Measurements from ENCODE around the gene BANF1.

Gene BANF1

GRCh38 chr11:65965986-65966762 lies 36.1 kb upstream of the BANF1 start:
- H3K4me2 ChIP-seq, result no peak overlapping the region
- peaks cover 75% of the 10 kb centered on the region for H3K36me3 ChIP-seq
- no peak overlapping the region for H3K4me3 ChIP-seq
- no peaks in the 10 kb centered on the region for H3K27me3 ChIP-seq
- TF ChIP-seq Cebpa-rat (IDR thresholded peaks at IDR 0.05), result no peak
- no peak overlapping the region for H3K27ac ChIP-seq
- H3K4me1 ChIP-seq, result peaks cover 19% of the 10 kb centered on the region
- H3K9ac ChIP-seq, result no peak overlapping the region
- peaks cover 46% of the 10 kb centered on the region for H4K20me1 ChIP-seq
- no peaks in the 10 kb centered on the region for H3K9me3 ChIP-seq

GRCh38 chr11:65967329-65967934 lies 34.9 kb upstream of the BANF1 start:
- H3K9me3 ChIP-seq, result no peaks in the 10 kb centered on the region
- H3K4me3 ChIP-seq, result no peak overlapping the region
- H3K4me2 ChIP-seq, result no peak overlapping the region
- H3K27me3 ChIP-seq, result no peaks in the 10 kb centered on the region
- TF ChIP-seq Cebpa-rat (IDR thresholded peaks at IDR 0.05), result no peak
- H4K20me1 ChIP-seq, result peaks cover 42% of the 10 kb centered on the region
- H3K4me1 ChIP-seq, result peaks cover 15% of the 10 kb centered on the region
- H3K36me3 ChIP-seq, result peaks cover 85% of the 10 kb centered on the region
- no peak overlapping the region for H3K27ac ChIP-seq
- no peak overlapping the region for H3K9ac ChIP-seq

DNA sequence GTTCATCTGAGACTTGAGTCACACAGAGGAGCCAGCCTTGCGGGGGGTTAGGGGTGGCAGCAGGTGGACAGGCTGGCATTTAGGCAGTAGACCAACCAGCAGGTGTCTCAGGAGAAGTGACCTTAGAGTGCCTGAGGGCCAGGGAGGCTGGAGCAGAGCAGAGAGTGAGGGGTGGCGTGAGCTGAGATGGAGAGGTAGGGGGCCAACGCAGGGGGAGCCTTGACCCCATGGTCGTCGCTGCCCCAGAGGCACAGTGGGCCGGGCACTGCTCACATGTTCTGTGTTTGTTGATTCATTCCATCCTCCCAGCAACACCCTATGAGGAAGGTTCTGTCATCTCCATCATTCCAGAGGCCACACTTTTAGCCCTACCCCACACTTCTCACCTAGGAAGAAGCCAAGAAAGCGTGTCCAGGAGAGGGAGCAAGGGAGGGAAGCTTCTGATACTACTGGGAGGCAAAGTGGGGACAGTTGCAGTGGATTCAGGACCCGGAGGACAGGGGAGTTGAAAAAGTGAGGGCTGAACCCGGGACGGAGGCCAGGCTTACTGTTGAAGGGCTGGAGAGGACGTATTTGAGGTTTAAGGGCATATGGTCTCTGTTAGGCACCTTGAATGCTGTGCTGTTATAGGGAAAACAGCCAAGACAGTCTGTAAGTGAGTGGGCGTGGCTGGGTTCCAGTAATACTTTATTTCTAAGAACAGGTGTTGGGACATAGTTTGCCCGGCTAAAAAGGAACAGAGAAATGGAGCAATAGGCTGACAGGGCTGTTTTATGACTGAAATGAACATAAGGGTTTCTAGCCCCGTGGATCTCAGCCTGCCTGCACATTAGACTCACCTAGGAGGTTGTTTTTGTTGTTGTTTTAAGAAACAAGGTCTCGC lies 33.5 kb upstream of the BANF1 start:
- Histone ChIP-seq H3K4me2 (no peak overlapping the region), H3K9ac (no peak overlapping the region), H3K4me3 (no peak overlapping the region), H3K27me3 (no peaks in the 10 kb centered on the region), H3K27ac (no peak overlapping the region), H3K9me3 (no peaks in the 10 kb centered on the region), H3K4me1 (peaks cover under 1% of the 10 kb centered on the region), H4K20me1 (peaks cover 28% of the 10 kb centered on the region), H3K36me3 (peaks cover 91% of the 10 kb centered on the region)
- no peak for TF ChIP-seq Cebpa-rat (IDR thresholded peaks at IDR 0.05)

GRCh38 chr11:65972116-65972515 lies 30.2 kb upstream of the BANF1 start:
- Histone ChIP-seq H3K9me3 (no peaks in the 10 kb centered on the region), H3K4me2 (no peak overlapping the region), H4K20me1 (peaks cover 14% of the 10 kb centered on the region), H3K27me3 (no peaks in the 10 kb centered on the region), H3K4me3 (no peak overlapping the region), H3K27ac (no peak overlapping the region), H3K9ac (no peak overlapping the region), H3K4me1 (no peaks in the 10 kb centered on the region), H3K36me3 (peaks cover 91% of the 10 kb centered on the region)
- TF ChIP-seq Cebpa-rat (IDR thresholded peaks at IDR 0.05), result no peak

DNA sequence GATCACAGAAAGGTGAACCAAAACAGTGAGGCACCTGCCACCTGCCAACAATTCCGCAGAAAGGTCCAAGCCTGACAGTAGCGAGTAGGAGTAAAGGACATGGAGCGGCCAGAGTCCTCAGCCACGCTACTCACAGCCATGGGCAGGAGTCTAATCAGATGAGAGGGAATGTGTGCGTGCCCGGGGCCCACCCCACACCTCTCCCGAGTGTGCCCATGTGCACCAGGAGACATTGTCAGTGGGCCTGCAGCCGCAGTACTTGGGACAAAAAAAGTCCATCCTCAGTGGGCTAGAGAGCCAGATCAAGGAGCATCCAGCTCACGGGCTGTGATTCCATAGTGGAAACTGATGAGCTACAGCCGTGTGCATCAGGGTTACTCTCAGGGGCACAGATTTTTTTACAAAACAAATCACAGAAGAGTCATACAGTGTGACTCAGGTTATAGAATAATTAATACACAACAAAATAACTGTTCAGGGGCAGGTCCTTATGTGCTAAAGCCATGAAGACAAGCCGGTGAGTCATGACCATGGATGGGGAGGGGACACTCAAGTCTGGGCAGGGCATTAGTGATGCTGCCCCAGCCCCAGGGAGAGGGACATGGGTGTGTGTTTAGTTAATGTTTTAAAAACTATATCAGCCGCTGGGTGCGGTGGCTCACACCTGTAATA lies 28.7 kb upstream of the BANF1 start:
- Histone ChIP-seq H3K36me3 (peaks cover 91% of the 10 kb centered on the region), H3K4me3 (no peak overlapping the region), H3K27ac (no peak overlapping the region), H4K20me1 (peaks cover 12% of the 10 kb centered on the region), H3K4me1 (no peaks in the 10 kb centered on the region), H3K27me3 (no peaks in the 10 kb centered on the region), H3K4me2 (no peak overlapping the region), H3K9me3 (no peaks in the 10 kb centered on the region), H3K9ac (no peak overlapping the region)
- no peak for TF ChIP-seq Cebpa-rat (IDR thresholded peaks at IDR 0.05)

DNA sequence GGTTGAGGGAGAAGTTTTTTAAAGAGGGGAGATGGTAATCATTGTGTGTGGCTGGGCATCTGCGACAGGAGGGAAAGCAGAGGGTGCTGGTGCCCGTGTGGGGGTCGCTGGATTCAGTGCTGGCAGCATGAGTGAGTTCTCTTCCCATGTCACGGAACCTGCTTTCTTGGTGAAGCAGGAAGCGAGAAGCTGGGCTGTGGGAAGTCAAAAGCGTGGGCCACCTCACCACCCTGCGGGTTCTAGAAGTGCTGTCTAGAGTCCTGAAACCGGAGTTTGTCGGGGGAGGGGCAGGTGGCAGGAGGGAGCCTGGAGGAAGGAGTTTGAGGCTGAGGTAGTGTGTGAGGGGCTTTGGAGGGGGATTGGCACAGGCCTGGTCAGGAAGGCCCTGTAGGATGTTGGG lies 26.5 kb upstream of the BANF1 start:
- H3K9me3 ChIP-seq, result no peaks in the 10 kb centered on the region

DNA sequence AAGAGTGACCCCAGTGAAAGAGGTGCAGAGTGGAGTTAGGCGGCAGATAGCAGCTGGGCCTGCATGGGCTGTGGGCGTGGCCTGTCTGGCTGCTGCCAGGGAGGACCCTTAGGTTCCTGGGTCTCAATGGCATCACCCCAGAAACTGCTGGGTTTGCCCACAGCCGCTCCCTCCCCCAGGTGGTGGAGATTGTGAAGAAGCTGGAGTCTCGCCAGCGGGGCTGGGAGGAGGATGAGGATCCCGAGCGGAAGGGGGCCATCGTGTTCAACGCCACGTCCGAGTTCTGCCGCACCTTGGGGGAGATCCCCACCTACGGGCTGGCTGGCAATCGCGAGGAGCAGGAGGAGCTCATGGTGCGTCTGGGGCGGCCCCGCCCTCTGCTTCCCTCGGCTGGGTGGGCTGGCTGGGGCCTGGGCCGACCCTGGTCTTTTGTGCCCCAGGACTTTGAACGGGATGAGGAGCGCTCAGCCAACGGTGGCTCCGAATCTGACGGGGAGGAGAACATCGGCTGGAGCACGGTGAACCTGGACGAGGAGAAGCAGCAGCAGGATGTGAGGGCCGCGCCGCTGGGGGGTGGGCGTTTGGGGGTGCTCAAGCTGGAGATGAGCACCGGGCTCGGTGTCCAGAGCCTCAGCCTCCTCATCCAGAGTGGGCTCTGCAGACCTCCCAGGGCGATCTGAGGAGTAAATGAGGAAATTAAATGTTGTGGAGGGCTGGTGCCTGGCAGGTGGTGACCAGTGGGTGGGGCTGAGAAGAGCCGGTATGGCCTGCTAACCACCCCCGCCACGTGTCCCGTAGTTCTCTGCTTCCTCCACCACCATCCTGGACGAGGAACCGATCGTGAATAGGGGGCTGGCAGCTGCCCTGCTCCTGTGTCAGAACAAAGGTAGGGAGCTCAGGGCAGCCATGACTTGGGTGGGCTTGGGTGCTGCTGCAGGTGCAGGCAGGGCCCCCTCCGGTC lies 25.8 kb upstream of the BANF1 start:
- Histone ChIP-seq H3K27ac (no peak overlapping the region), H3K27me3 (no peaks in the 10 kb centered on the region), H3K4me2 (no peak overlapping the region), H3K36me3 (peaks cover 89% of the 10 kb centered on the region), H4K20me1 (no peaks in the 10 kb centered on the region; the same call in 1 of the 2 replicates), H3K9ac (no peak overlapping the region), H3K9me3 (no peaks in the 10 kb centered on the region), H3K4me3 (no peak overlapping the region), H3K4me1 (peaks cover 7% of the 10 kb centered on the region; the same call in 1 of the 2 replicates)
- TF ChIP-seq Cebpa-rat (IDR thresholded peaks at IDR 0.05), result no peak

More for the DNA sequence above, 26.5 kb upstream of the BANF1 start:
- H3K9ac ChIP-seq, result no peak overlapping the region
- peaks cover under 1% of the 10 kb centered on the region; the same call in 1 of the 2 replicates for H3K4me1 ChIP-seq
- H3K36me3 ChIP-seq, result peaks cover 90% of the 10 kb centered on the region
- H4K20me1 ChIP-seq, result no peaks in the 10 kb centered on the region; the same call in 1 of the 2 replicates
- H3K27me3 ChIP-seq, result no peaks in the 10 kb centered on the region
- H3K27ac ChIP-seq, result no peak overlapping the region
- no peak overlapping the region for H3K4me3 ChIP-seq
- no peak overlapping the region for H3K4me2 ChIP-seq
- no peak for TF ChIP-seq Cebpa-rat (IDR thresholded peaks at IDR 0.05)

GRCh38 chr11:65977621-65978390 lies 24.5 kb upstream of the BANF1 start:
- no peak overlapping the region for H3K4me3 ChIP-seq
- H3K4me2 ChIP-seq, result no peak overlapping the region
- H3K9ac ChIP-seq, result no peak overlapping the region
- peaks cover 76% of the 10 kb centered on the region for H3K36me3 ChIP-seq
- H3K27ac ChIP-seq, result no peak overlapping the region
- no peaks in the 10 kb centered on the region for H3K27me3 ChIP-seq
- no peak for TF ChIP-seq Cebpa-rat (IDR thresholded peaks at IDR 0.05)
- peaks cover 7% of the 10 kb centered on the region; the same call in 1 of the 2 replicates for H3K4me1 ChIP-seq
- no peaks in the 10 kb centered on the region for H4K20me1 ChIP-seq
- H3K9me3 ChIP-seq, result no peaks in the 10 kb centered on the region
